ENCODE measurements around the gene TTC39C.
"Not testable (repeated sequence)": the region's sequence is repeated elsewhere in the genome, so short reads cannot be mapped to it uniquely, and the experiment has no call there.

The TTC39C gene

DNA sequence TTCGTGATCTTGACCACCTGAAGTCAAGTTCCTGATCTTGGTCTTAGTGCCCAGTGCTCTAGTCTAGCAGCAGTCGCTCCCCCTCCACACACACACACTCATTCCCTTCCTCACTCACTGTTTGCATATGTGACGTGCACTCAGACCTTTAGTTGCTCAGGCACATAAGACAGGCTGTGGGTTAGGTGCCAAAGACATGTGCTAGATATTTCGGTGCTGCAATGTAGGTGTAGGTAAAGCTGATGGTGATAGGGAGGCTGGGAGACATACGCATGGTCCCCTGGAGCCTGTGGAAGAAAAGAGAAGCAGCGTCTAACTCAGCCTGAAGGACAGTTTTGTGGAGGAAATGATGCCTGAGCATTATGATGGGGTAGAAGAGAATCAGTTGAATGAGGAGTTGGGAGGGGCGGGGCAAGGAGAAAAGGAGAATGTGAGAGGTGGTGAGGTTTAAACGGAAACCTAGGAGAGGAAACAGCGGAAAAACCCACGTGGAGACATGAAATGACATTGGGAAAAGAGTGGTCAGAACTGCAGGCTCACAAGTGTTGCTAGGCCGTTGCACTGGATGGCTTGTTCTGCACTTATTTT is 3.8 kb downstream of the TTC39C start:
- no peak for DNase-seq

DNA sequence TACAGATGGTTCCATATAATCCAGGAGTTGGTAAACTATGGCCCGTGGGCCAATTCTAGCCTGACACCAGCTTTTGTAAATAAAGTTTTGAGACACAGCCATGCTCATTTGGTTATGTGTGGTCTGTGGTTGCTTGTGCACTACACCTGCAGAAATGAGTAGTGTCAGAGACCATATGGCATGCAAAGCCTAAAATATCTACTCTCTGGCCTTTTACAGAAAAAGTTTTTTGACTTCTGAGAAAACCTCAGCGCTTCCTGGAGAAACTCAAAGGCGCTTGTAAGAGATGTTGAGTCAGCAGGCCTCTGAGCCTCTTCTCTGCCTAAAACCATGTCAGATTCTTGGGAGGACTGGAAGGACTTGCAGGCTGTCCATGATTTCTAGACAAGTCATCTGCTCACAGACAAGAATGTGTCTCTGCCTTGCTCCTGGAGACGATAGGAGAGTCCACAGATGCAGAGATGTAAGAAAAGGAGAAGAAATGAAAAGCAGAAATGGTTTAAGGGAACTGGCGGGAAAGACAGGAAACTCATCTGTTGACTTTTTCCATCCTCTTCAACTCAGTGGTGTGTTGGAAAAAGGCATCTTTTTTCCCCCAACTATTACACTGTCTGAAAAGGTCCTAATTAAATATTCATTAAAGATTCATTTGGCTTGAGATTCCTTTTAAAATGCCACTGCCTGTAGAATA is 5.2 kb downstream of the TTC39C start:
- no peak for DNase-seq

DNA sequence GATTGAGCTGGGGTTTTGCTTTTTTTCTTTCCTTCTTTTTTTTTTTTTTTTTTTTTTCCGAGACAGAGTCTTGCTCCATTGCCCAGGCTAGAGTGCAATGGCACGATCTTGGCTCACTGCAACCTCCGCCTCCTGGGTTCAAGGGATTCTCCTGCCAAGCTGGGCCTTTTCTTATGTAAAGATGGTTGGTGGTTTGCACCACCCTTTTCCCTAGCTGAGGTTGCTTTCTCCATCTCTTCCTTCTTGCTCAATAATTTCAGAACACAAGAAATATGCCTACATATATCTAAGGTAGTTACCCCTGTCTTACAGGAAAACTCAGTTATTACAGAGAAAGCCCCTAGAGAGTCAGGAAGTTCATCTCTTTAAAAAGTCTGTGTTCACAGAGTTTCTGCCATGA is 7.0 kb downstream of the TTC39C start:
- DNase-seq: no peak

DNA sequence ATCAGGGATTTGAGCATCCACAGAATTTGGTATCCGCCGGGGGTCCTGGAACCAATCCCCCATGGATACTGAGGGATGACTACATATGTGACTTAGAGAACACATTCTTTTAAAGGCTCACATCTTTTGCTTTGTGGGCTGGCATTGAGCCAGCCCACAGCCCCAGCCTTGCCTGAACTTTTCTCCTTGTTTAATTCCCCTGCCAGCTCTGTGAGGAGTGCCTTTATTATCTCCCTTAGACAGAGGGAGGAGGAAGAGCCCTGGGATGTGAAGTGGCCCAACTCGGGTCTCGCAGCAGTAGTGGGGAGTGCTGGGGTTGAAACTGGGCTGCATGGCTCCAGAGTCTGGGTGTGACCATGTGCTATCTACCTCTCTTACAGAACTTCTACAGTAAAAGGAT is 7.6 kb downstream of the TTC39C start:
- DNase-seq: no peak

DNA sequence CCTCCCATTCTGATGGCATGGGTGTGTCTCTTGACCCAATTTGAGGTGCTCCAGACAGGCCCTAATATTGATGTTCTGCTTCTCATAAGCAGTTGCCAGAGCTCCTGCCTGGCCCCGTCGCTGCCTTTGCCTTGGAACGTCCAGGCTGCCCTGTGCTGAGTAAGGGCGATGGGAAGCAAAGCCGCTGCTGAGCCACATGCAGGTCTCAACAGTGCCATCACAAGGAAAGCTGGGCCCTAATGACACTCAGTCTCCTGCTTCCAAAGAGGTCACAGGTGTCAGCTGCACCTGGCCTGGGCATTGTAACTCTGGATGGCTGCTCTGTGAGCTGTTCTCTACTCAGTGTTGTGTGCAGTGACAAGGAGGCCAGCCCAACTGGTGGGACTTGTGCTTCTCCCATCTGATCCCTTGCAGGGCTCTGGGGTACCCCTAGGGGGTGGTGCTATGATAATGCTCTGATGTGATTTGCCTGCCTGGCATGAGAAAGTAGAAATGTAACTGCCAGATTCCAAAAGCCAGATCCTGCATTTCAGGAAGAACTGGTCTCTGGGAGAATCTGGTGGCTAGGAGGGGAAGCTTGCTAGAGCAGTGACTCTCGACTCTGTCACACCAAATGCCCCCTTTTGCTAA is 8.7 kb downstream of the TTC39C start:
- no peak for DNase-seq

DNA sequence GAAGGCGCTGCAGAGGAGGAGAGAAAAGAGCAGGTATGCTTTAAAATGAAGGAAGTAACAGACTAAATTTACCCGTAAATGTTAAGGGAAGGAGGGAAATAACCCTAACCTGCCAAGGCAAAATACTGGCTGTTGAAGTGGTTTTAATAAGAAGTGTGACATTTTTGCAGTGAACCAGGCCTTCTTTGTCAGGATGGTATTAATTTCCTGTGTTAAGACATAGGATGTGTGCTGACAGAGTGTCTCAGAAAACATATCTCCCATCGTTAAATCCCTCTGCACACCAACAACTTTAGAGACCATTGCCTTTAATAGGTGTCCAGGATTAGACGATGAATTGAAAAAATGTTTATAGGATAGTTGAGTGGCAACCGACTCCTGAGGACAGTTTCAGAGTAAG is 9.9 kb downstream of the TTC39C start:
- DNase-seq: no peak

DNA sequence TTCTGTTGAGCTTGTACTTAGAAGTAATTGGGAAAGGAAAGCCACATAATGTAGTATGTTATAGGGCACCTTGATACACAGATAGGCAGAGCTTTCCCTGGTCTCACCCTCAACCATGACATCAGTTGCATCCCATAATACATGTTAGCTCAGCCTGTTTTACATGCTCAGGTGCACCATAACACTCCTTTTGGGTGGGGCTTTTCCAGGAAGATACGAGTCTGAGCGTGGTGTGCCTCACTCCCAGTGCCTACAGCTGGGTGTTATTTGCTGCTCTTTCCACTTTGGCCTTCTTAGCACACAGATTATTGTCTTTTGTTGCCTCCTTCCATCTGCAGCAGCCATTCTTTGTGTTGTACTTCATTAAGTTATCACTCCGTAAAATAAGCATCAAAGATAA is 11.9 kb downstream of the TTC39C start:
- DNase-seq: no peak

DNA sequence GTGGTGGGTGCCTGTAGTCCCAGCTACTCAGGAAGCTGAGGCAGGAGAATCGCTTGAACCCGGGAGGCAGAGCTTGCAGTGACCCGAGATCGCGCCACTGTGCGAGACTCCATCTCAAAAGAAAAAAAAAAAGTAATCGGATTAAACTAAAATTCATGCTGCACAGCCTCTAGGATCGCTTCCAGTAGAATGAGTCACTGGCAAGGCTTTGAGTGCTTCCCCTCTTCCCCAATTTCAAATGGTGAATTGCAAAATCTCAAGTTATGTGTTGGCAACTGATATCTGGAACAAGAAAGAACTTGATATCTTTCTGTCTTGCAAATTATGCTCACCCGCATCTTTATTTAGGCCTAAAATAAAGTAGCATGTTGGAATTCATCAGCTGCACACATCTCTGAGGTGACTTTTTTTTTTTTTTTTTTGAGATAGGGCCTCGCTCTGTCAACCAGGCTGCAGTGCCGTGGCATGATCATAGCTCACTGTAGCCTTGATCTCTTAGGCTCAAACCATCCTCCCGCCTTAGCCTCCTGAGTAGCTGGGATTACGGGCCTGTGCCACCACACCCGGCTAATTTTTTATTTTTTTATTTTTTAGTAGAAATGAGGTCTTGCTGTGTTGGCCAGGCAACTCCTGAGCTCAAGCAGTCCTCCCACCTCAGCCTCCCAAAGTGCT is 12.7 kb downstream of the TTC39C start:
- DNase-seq: no peak

DNA sequence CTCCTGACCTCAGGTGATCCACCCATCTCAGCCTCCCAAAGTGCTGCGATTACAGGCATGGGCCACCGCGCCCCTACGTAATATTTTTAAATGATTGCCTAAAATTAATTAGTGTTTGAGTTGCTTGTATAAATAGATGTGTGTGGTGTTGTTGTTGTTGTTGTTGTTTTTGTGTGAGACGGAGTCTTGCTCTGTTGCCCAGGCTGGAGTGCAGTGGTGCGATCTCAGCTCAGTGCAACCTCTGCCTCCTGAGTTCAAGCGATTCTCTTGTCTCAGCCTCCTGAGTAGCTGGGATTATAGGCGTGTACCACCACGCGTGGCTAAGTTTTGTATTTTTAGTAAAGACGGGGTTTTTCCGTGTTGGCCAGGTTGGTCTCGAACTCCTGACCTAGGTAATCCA is 14.4 kb downstream of the TTC39C start:
- not testable (repeated sequence) for DNase-seq

DNA sequence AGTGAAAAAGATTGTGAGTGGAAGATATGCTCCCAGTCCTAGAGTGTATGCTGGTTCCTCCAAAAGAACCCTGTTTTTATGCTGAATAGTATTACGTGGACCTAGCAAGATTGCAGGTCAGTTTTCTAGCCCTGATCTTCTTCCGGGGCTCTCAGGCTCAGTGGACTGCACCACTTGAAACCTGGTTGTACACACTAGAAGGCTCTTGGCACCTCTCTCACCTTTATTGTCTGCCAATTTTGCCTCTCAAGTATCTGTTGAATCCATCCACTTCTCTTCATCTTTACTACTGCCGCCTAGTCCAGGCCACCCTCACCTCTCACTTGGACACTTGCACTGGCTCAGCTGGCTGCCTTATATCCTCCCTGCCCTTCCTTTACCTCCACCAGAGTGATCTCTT is 16.8 kb downstream of the TTC39C start:
- DNase-seq: no peak

DNA sequence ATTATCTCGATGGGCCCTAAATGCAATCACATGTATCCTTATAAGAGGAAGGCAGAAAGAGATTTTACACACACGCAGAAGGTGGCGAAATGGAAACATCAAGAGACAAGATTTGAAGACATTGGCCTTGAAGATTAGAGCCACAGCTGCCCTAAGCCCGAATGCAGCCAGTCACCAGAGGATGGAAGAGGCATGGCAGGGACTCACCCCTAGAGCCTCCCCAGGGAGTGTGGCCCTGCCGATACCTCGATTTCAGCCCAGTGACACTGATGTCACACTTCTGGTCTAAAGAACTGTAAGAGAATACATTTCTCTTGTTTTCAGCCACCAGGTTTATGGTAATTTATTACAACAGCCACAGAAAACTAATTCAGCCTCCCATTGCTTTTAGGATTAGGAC is 17.4 kb downstream of the TTC39C start:
- DNase-seq: no peak

DNA sequence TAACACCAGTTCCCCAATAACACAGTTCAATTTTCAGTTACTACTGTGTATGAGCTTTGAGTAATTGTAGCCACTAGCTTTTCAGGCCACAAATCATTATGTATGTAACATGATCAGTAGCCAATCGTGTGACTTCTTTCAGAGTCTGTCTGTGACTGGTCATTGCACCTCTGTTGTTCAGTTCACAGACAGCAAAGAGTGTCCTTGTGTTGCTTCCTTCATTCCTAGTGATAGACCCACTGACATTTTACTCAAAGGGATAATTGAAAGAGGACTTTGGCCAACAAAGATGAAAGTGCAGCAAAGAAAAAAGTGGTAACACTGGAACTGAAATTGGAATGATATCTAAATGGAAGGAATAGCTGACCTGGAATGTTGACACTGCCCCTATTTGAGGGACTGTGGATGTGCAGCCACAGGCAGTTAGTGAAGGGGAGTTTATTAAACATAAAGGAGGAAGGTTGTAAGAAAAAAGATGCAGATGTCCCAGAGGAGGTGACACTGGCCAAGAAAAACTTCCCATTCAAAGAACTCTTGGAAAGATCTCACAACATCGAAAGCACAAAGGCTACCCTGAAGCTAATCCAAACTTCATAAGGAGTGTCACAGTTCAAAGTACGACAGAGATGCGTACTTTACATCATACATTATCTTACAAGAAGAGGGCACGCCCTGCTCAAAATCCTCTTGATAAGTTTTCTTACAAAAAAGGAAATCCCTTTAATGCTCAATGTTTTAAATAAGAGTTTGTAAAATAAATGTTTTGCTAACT is 19.3 kb downstream of the TTC39C start:
- DNase-seq: no peak

DNA sequence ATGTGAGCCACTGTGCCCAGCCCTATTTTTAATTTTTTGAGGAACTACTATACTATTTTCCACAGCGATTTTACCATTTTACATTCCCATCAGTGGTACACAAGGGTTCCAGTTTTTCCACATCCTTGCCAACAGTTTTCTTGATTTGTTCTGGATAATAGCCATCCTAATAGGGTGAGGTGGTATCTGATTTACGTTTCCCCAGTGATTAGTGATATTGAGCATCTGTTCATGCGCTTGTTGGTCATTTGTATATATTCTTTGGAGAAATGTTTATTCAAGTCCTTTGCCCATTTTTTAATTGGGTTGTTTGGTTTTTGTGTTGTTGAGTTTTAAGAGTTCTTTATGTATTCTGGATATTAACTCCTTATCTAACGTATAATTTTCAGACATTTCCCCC is 20.8 kb downstream of the TTC39C start:
- no peak for DNase-seq

DNA sequence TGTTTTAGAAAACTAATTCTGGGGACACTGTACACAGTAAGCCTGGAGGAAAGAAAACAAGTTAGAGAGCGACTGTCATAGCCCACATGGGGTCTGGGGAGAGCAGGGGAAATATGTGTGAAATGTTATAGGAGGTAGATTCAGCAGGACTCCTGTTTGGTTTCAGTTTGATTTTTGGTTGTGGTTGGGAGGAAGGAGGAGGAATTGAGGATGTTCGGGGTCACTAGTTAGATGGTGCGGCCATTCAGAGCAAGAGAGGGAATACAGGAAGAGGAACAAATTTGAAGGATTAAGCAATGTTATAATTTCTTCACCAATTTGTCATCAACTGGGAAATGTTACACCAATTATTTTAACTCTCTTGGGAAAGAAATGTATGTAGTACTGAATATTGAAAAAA is 25.1 kb downstream of the TTC39C start:
- DNase-seq: no peak

DNA sequence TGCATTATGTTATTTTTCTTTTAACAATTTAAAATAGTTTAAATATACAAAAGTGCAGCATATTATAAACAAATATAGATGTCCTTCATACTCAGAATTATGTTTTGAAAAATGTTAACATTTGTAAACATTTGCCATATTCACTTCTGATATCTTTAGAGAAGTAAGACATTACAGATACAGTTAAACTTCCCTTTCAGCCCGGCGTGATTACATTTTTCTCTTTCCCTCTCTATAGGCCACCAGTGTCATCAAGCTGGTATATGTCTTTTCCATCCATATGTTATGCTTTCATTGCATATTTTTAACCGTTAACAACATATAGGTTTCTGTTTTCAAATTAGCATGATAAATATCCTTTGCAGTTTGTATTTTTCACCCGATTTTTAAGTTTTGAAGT is 27.1 kb downstream of the TTC39C start:
- DNase-seq: no peak

DNA sequence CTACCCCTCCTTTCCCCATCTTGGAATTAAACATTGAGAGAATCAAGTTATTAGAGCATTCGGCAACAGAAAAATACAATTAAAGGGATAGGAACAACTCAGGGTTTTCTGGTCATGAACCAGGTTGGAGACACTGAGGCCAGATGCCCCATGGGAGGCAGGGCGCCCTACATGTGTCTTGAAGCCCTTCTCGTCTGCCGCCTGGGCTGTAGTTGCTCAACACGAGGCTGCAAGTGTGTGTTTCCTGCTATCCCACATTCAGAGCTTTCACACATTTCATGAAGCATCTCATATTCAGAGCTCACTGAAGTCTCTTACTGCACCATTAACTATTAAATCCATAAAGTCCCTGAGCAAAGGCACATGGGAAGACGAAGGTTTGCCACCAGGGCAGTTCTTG is 28.8 kb downstream of the TTC39C start:
- no peak for DNase-seq

DNA sequence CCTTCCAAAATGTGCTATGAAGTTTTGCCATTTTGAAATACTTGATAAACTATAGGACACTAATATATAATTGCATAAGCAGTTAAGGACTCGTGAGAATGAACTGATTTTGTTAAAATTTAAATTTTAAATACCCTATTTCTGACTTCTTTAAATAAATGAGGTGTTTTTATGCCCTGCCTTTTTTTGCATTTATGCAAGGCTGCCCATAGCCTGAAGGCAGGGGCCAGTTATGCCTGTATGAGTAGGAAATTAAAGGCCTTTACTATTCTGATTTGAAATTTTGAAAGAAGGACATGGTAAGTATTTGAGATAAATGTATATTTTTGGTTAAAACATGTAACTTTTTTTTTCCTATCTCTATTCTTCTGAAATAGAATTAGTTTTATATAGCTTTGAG is 33.7 kb downstream of the TTC39C start:
- no peak for DNase-seq

DNA sequence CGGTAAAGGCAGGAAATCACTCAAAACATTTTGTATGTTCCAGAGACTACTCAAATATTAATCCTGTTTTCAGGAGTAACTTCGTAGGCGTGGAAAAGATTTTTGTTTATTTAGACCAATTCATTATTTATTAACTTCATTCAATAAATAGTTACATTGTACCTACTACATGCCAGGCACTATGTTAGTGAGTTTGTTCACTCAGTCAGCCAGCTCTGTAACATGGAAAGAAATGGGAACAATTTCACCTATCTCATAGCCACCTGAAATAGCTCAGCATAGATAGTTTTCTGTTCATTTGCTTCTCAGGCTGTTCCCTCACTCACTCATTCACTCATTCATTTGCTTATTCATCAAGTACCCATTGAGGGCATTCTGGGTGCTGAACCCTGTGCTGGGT is 34.6 kb downstream of the TTC39C start:
- DNase-seq: no peak

DNA sequence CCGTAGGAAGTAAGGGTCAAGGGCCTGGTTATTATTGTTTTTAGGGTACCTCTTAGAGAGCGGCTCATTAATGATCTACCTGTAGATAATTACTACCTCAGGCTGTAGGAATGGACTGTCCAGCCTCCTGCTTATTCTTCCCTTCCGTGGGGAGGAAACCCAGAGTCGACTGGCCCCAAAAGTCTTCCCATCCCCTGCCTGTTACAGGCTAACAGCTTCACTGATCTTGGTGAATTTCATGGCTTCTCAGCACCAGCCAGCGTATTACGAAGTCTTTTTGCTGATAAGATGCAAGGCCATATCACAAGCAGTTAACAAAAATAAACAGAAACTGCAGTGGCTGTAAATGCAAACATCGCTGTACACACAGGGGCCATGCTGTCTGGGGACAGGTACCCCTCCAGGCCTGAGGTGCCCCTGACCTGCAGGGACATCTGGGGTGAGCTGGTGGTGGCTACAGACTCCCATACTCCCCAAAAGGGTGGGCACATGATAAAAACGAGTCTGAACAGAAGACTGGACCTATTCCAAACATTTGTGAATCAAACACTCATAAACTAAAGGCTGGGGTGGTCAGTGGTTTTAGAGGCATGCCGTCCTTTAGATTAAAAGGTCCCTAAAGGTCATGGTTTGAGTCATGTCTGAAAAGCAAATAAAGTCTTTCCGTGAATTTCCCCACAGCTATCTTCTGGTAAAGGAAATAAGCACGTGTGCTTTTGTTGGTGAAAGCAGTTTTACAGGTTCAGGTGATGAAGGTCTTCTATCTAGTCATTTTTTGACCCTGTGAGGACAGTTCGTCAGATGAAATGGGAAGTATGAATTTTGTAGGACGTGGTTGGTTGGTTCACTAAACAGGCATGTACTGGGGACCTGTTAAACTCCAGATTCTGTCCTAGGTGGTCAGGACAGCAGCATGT is 36.7 kb downstream of the TTC39C start:
- DNase-seq: no peak

DNA sequence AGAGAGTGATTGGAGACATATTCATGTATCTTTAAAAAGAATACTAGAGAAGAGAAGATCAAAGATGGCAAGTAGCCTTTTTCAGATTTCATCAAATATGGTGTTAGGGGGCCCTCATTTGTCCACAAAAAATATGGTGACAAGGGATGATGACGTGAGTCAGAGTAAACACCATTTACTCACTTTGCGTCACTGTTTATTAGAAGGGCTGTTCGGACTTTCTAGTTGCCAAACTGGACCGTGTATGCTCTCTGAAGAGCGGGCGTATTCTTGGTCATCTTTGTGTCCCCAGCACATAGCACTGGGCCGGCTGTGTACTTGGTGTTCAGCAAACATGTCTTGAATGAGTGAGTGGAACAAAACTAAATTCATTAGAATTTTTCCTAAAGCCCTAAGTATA is 37.5 kb downstream of the TTC39C start:
- DNase-seq: no peak

DNA sequence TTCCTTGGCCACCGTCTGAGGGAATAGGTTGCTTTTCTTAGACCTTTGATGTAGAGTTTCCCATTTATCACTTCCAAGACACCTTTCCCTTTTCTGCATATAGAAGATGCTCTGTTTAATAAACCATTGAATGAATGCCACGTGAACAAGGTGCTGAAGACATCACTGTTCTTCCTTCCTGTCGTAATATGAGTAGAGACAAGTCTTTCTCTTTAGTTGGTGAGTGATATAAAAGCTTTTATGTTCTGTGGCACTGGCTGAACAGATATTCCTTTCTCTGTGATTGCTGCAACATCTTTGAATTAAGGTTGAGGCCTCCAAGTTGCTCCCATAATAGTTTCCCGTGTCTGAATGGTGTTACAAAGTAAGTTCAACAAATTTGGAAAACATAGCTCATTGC is 38.7 kb downstream of the TTC39C start:
- no peak for DNase-seq

DNA sequence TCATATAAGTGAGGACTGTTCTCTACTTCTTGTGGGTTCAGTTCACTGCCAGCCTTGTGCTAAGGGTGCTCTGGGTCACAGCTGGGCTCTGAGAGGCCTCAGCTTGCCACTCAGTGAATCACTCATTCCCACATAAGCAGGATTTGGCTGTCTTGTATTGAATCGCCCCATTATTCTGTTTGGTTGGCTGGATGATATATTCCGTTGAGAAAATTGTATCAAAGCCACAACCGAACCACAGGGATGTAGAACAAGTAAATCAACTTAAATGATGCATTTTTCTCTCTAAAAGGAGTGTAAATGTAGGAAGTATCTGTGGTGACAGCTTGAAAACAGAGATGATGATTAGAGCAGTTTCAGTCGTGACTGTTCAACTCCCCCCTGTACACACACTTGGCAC is 39.6 kb downstream of the TTC39C start:
- no peak for DNase-seq

Measured in activated CD4-positive, CD25-positive, alpha-beta regulatory T cell treated with anti-CD3 and anti-CD28 coated beads, Interleukin-2, amount 50 U/mL, for 72 hours (primary cell).